Trophoblast cell (in vitro differentiated cells and primary cell): ENCODE data around the gene COLGALT1.
"Not testable (repeated sequence)": the region's sequence is repeated elsewhere in the genome, so short reads cannot be mapped to it uniquely, and the experiment has no call there.

Experiments
- DNase-seq, 2 donors: peaks; one replicate each; pipeline ENCODE4 v3.0.0-alpha.2; 2016
- H2AFZ ChIP-seq: 2 replicates; pipeline ENCODE4 v1.6.1; 2013; ENCODE audit warnings: low read length, moderate library complexity, mild to moderate bottlenecking; ENCODE audit not compliant: insufficient read depth, poor library complexity
- H2AK5ac ChIP-seq: 2 replicates; pipeline ENCODE4 v1.6.1; 2013; ENCODE audit warnings: mild to moderate bottlenecking, low read length
- H2BK120ac ChIP-seq: 2 replicates; pipeline ENCODE4 v1.6.1; 2013; ENCODE audit warnings: low read length, mild to moderate bottlenecking, moderate library complexity; ENCODE audit not compliant: insufficient read depth, poor library complexity
- H2BK12ac ChIP-seq: 2 replicates; pipeline ENCODE4 v1.6.1; 2013; ENCODE audit warnings: mild to moderate bottlenecking, low read length, moderate library complexity
- H2BK5ac ChIP-seq: 2 replicates; pipeline ENCODE4 v1.6.1; 2013; ENCODE audit warnings: low read length, low read depth, moderate library complexity, mild to moderate bottlenecking; ENCODE audit not compliant: poor library complexity
- H3K14ac ChIP-seq: 2 replicates; pipeline ENCODE4 v1.6.1; 2013; ENCODE audit warnings: mild to moderate bottlenecking, low read length
- H3K18ac ChIP-seq: 2 replicates; pipeline ENCODE4 v1.6.1; 2013; ENCODE audit warnings: mild to moderate bottlenecking, low read length
- H3K23ac ChIP-seq: 2 replicates; pipeline ENCODE4 v1.6.1; 2013; ENCODE audit warnings: low read length
- H3K27ac ChIP-seq: 2 replicates; pipeline ENCODE4 v1.5.1; 2013; ENCODE audit warnings: low read depth, mild to moderate bottlenecking, inconsistent platforms, low read length, moderate library complexity
- H3K27me3 ChIP-seq: 2 replicates; pipeline ENCODE4 v1.6.1; 2013; ENCODE audit warnings: inconsistent platforms, mild to moderate bottlenecking, low read length, moderate library complexity; ENCODE audit not compliant: insufficient read depth
- H3K36me3 ChIP-seq, 2 experiments: 1 replicate in 1 of 2; 2 replicates in 1 of 2; pipeline ENCODE4 v1.6.1; 2013; ENCODE audit warnings: low read length in 2 of 2, mild to moderate bottlenecking in 2 of 2, moderate library complexity in 1 of 2; ENCODE audit not compliant: insufficient read depth in 2 of 2, control insufficient read depth in 1 of 2
- H3K4ac ChIP-seq: 2 replicates; pipeline ENCODE4 v1.6.1; 2013; ENCODE audit warnings: low read depth, mild to moderate bottlenecking, low read length, moderate library complexity
- H3K4me1 ChIP-seq, 2 experiments: 1 replicate in 1 of 2; 2 replicates in 1 of 2; pipeline ENCODE4 v1.6.1; 2013; ENCODE audit warnings: low read length in 2 of 2, mild to moderate bottlenecking in 2 of 2, moderate library complexity in 1 of 2; ENCODE audit not compliant: insufficient read depth in 2 of 2, control insufficient read depth in 1 of 2
- H3K4me2 ChIP-seq: 2 replicates; pipeline ENCODE4 v1.6.1; 2013; ENCODE audit warnings: inconsistent platforms, mild to moderate bottlenecking, low read length, moderate library complexity
- H3K4me3 ChIP-seq: 2 replicates; pipeline ENCODE4 v1.5.1; 2013; ENCODE audit warnings: mild to moderate bottlenecking, low read depth, low read length, inconsistent platforms
- H3K79me1 ChIP-seq: one replicate; pipeline ENCODE4 v1.6.1; 2013; ENCODE audit warnings: low read length
- H3K79me2 ChIP-seq: 2 replicates; pipeline ENCODE4 v1.6.1; 2013; ENCODE audit warnings: low read length, mild to moderate bottlenecking; ENCODE audit not compliant: control insufficient read depth, insufficient read depth, poor library complexity
- H3K9ac ChIP-seq: 2 replicates; pipeline ENCODE4 v1.6.1; 2013; ENCODE audit warnings: mild to moderate bottlenecking, low read length
- H3K9me3 ChIP-seq: 2 replicates; pipeline ENCODE4 v1.6.1; 2013; ENCODE audit warnings: low read depth, mild to moderate bottlenecking, control low read depth, inconsistent platforms, low read length; ENCODE audit not compliant: insufficient read depth
- H4K12ac ChIP-seq: 2 replicates; pipeline ENCODE4 v1.6.1; 2013; ENCODE audit warnings: low read depth, mild to moderate bottlenecking, low read length, moderate library complexity
- H4K8ac ChIP-seq: 2 replicates; pipeline ENCODE4 v1.6.1; 2013; ENCODE audit warnings: low read depth, mild to moderate bottlenecking, low read length, moderate library complexity
- H4K91ac ChIP-seq: one replicate; pipeline ENCODE4 v1.6.1; 2013; ENCODE audit warnings: low read depth, mild to moderate bottlenecking, low read length, moderate library complexity
- WGBS: extraction: QIAGEN DNeasy Blood & Tissue Kit; methylation state at CpG from one replicate; pipeline ENCODE4 v1.1.7; 2013; ENCODE audit warnings: missing lambda C conversion rate; ENCODE audit not compliant: insufficient read length, insufficient coverage; ENCODE audit errors: extremely low coverage; 5-methylcytosine and 5-hydroxymethylcytosine counted together

The COLGALT1 gene

DNA sequence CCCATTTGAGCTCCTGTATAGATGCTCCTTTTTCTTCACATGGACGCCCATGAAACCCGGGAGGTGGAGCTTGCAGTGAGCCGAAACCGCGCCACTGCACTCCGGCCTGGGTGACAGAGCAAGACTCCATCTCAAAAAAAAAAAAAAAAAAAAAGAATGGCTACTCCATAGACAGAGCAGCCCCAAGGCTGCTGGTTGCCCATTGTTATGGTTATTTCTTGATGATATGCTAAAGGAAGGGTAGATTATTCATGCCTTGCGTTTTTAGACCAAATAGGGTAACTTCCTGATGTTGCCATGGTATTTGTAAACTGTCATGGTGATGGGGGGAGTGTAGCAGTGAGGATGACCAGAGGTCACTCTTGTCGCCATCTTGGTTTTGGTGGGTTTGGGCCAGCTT lies 42.6 kb downstream of the COLGALT1 start:
- H3K9ac ChIP-seq, DNase-seq, H3K27ac ChIP-seq, H2AFZ ChIP-seq, H3K23ac ChIP-seq, H3K79me1 ChIP-seq, H4K91ac ChIP-seq, H3K4me2 ChIP-seq, H3K9me3 ChIP-seq, H3K4me3 ChIP-seq, H3K14ac ChIP-seq, H3K4me1 ChIP-seq, H3K36me3 ChIP-seq, H2BK12ac ChIP-seq, H2BK5ac ChIP-seq, H3K79me2 ChIP-seq, H4K12ac ChIP-seq, H2BK120ac ChIP-seq, H2AK5ac ChIP-seq, H3K27me3 ChIP-seq, H4K8ac ChIP-seq, H3K4ac ChIP-seq, H3K18ac ChIP-seq: not testable (repeated sequence)
- WGBS: no CpG with 5 or more reads among the region's 8 CpGs

DNA sequence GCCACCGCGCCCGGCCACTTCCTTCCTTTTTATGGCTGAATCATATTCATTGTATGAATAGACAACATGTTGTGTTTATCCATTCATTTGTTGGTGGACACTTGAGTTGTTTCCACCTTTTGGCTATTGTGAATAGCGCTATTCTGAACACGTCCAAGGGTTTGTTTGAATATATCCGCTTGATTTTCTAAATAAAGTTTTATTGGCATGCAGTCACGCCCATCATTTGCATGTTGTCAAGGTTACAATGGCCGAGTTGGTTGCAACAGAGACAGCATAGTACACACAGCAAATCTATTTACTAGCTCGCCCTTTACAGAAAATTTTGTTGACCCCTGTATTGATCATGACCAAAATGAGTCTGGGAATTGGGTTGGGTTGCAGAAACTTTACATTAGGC lies 43.5 kb downstream of the COLGALT1 start:
- DNase-seq: no peak
- H3K18ac ChIP-seq: no peak overlapping the region
- H3K4me1 ChIP-seq: no peaks in the 10 kb centered on the region
- H4K8ac ChIP-seq: no peak overlapping the region
- no peak overlapping the region for H3K23ac ChIP-seq
- H2AFZ ChIP-seq: no peak overlapping the region
- no peak overlapping the region for H4K91ac ChIP-seq
- H3K79me2 ChIP-seq: no peaks in the 10 kb centered on the region
- H3K4me2 ChIP-seq: no peak overlapping the region
- no peaks in the 10 kb centered on the region for H3K27me3 ChIP-seq
- no peak overlapping the region for H3K9ac ChIP-seq
- H3K4me3 ChIP-seq: no peak overlapping the region
- H4K12ac ChIP-seq: no peak overlapping the region
- WGBS: no CpG with 5 or more reads among the region's 9 CpGs
- H3K14ac ChIP-seq: no peak overlapping the region
- no peaks in the 10 kb centered on the region for H3K36me3 ChIP-seq
- no peak overlapping the region for H2BK120ac ChIP-seq
- H3K27ac ChIP-seq: no peak overlapping the region
- no peak overlapping the region for H2AK5ac ChIP-seq
- H2BK5ac ChIP-seq: no peak overlapping the region
- no peak overlapping the region for H3K4ac ChIP-seq
- no peaks in the 10 kb centered on the region for H3K9me3 ChIP-seq
- H3K79me1 ChIP-seq: no peaks in the 10 kb centered on the region
- H2BK12ac ChIP-seq: no peak overlapping the region

DNA sequence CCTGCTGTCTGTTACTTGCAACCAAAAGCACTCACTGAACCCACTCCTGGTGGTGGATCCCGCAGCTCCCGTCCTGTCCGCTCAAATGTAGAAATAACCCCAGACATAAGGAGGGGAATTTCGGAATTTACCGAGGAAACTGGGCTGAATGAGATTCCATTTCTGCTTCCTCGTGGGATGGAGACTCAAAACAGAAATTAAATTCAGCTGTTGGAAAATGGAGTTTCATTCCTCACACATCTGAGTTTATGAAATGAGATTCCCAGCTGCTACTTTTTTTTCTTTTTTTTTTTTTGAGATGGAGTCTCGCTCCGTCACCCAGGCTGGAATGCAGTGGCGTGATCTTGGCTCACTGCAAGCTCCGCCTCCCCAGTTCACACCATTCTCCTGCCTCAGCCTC lies 44.3 kb downstream of the COLGALT1 start:
- no peak overlapping the region for H2BK12ac ChIP-seq
- no CpG with 5 or more reads among the region's 10 CpGs for WGBS
- H3K27me3 ChIP-seq: no peaks in the 10 kb centered on the region
- no peak overlapping the region for H2AK5ac ChIP-seq
- H3K27ac ChIP-seq: no peak overlapping the region
- no peak overlapping the region for H3K4ac ChIP-seq
- H3K4me3 ChIP-seq: no peak overlapping the region
- H3K14ac ChIP-seq: no peak overlapping the region
- no peaks in the 10 kb centered on the region for H3K9me3 ChIP-seq
- no peak overlapping the region for H2BK5ac ChIP-seq
- H3K79me2 ChIP-seq: no peaks in the 10 kb centered on the region
- no peak for DNase-seq
- no peaks in the 10 kb centered on the region for H3K36me3 ChIP-seq
- H4K91ac ChIP-seq: no peak overlapping the region
- no peak overlapping the region for H3K4me2 ChIP-seq
- no peak overlapping the region for H4K8ac ChIP-seq
- H3K18ac ChIP-seq: no peak overlapping the region
- H2AFZ ChIP-seq: no peak overlapping the region
- H3K79me1 ChIP-seq: no peaks in the 10 kb centered on the region
- H4K12ac ChIP-seq: no peak overlapping the region
- no peak overlapping the region for H3K23ac ChIP-seq
- H3K9ac ChIP-seq: no peak overlapping the region
- H3K4me1 ChIP-seq: no peaks in the 10 kb centered on the region
- no peak overlapping the region for H2BK120ac ChIP-seq

DNA sequence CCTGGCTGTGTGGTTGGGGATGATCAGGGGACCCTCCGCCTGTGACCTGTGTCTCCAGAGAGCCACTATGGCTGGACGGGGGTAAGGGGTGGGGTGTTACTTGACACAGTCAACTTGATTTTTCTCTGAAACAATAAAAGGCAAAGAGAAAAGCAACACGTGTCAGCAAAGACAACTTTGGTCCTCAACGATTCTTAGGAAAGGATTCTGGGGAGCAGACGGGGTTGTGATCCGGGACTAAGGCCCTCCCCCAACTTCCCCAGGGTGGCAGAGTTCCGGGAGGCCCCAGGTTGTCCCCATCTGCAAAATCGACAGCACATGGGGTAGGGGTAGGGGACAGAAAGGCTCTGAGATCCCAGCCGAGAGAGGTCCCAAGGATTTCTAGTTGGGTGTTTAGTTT lies 46.2 kb downstream of the COLGALT1 start:
- H3K27ac ChIP-seq: no peak overlapping the region
- no peak overlapping the region for H2BK120ac ChIP-seq
- H3K14ac ChIP-seq: no peak overlapping the region
- no peak overlapping the region for H2AFZ ChIP-seq
- H4K91ac ChIP-seq: no peak overlapping the region
- no peak overlapping the region for H3K23ac ChIP-seq
- no peak overlapping the region for H3K9ac ChIP-seq
- no peak overlapping the region for H3K18ac ChIP-seq
- no peak overlapping the region for H3K4me2 ChIP-seq
- no peaks in the 10 kb centered on the region for H3K79me2 ChIP-seq
- no peak for DNase-seq
- no peak overlapping the region for H3K4me3 ChIP-seq
- peaks cover 9% of the 10 kb centered on the region for H3K9me3 ChIP-seq
- no peak overlapping the region for H4K12ac ChIP-seq
- no peak overlapping the region for H2BK5ac ChIP-seq
- H2BK12ac ChIP-seq: no peak overlapping the region
- H3K79me1 ChIP-seq: no peaks in the 10 kb centered on the region
- H3K27me3 ChIP-seq: no peaks in the 10 kb centered on the region
- WGBS: no CpG with 5 or more reads among the region's 9 CpGs
- no peaks in the 10 kb centered on the region for H3K36me3 ChIP-seq
- no peak overlapping the region for H3K4ac ChIP-seq
- no peak overlapping the region for H2AK5ac ChIP-seq
- H3K4me1 ChIP-seq: peaks cover 7 to 9% of the 10 kb centered on the region in 2 experiments
- H4K8ac ChIP-seq: no peak overlapping the region
